ENCODE measurements around the gene MYO1D. TPM values are rescaled to one million over a fixed set of nuclear protein-coding genes. Genes with fewer than 3 reads are reported as not detected.

The MYO1D gene
- total RNA-seq, 2 experiments from 2014 or later, result 0.09 to 0.89 TPM

DNA sequence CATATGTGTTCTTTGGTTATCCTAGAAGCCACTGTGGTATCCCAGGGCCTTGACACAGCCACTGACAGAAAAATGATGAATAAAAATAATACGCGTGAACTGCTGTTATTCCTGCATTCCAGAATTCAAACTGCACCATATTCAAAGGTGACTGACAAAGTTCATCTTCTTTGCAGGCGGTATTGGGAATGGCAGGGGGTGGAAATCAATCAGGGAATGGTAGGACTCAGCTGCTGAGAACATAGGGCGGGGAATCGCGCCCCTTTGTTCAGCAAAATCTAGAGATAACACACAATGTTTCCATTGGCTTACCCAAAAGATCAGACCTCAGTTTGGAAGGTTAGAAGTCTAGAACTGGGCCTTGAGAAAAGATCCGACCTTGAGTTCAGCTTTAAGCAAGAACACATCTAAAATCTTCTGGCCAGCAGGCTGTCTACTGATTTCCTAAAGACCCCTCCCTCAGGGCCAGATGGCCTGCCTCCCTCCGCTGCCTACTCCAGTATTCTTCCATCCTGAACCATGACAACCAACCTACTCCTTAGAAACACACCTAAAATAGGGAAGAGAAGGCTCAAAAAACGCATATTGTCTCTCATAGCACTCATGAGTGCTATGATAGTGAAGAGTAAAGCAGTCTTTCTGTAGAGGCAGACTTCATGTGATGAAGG, 356.1 kb downstream of the MYO1D start:
- intact Hi-C loops (cut with micrococcal nuclease; ENCODE audit: unreplicated experiment), result no loop called here
- Histone ChIP-seq H4K20me1 (ENCODE audit: insufficient read depth, low read length) (no peaks in the 10 kb centered on the region), H3K4me1 (ENCODE audit: insufficient read depth, low read length, poor library complexity, severe bottlenecking) (peaks cover 51% of the 10 kb centered on the region), H3K9me2 (ENCODE audit: insufficient read depth, low read length) (no peaks in the 10 kb centered on the region), H3K79me2 (ENCODE audit: insufficient read depth, low read depth, low read length) (no peaks in the 10 kb centered on the region), H3K4me2 (ENCODE audit: low read length) (no peak overlapping the region), H2AFZ (ENCODE audit: low read length) (no peak overlapping the region), H3K4me3 (ENCODE audit: low read depth, low read length, poor library complexity, severe bottlenecking) (no peak overlapping the region), H3K36me3 (ENCODE audit: insufficient read depth, low read length) (no peaks in the 10 kb centered on the region), H3K27ac (ENCODE audit: low read depth, low read length, poor library complexity, severe bottlenecking) (no peak overlapping the region), H3K9me3 (ENCODE audit: low read length) (no peaks in the 10 kb centered on the region)
- no TSS peak for BruUV-seq (replicated peaks)
- no peak for DNase-seq (ENCODE audit: low spot score)
- ChIA-PET POLR2A (no interaction called here), CTCF (ENCODE audit: unreplicated experiment) (no interaction called here)
- no peak for TF ChIP-seq EZH2phosphoT487 (IDR thresholded peaks at IDR 0.05; ENCODE audit: borderline replicate concordance, low read depth, low read length)
- TF ChIP-seq, protein P1, sequence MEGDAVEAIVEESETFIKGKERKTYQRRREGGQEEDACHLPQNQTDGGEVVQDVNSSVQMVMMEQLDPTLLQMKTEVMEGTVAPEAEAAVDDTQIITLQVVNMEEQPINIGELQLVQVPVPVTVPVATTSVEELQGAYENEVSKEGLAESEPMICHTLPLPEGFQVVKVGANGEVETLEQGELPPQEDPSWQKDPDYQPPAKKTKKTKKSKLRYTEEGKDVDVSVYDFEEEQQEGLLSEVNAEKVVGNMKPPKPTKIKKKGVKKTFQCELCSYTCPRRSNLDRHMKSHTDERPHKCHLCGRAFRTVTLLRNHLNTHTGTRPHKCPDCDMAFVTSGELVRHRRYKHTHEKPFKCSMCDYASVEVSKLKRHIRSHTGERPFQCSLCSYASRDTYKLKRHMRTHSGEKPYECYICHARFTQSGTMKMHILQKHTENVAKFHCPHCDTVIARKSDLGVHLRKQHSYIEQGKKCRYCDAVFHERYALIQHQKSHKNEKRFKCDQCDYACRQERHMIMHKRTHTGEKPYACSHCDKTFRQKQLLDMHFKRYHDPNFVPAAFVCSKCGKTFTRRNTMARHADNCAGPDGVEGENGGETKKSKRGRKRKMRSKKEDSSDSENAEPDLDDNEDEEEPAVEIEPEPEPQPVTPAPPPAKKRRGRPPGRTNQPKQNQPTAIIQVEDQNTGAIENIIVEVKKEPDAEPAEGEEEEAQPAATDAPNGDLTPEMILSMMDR (conservative IDR thresholded peaks at IDR 0.05; ENCODE audit: low read length), result no peak

DNA sequence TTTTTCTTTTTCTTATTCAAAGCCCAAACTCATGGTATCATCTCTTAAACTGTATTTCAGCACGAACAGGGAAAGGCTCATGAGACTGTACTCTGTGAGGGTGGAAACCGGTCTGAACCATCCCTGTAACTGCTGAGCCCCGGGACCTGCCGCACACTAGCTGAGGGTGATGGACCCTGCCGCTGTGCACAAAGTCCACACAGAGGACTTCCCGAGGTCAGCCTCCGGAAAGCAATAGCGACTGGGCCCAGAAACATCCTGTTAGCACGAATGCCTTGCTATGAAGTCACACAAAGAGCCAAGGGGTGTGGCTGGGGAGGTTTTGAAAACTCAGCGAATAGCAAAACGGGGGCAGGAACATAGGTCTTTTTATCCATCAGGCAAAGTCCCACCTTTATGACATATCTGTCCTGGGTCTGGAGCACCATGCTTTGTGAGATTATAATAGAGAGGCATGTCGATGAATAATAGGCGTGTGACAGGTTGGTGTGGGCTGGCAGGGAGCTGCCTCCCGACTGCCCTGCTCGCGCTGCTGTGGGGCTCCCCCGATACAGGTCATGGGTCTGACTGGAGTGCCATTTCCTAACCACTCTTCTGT, 356.7 kb downstream of the MYO1D start:
- H3K4me1 ChIP-seq (ENCODE audit: insufficient read depth, low read length, poor library complexity, severe bottlenecking), result peaks cover 53% of the 10 kb centered on the region
- H3K4me3 ChIP-seq (ENCODE audit: low read depth, low read length, poor library complexity, severe bottlenecking), result no peak overlapping the region
- no peak overlapping the region for H3K27ac ChIP-seq (ENCODE audit: low read depth, low read length, poor library complexity, severe bottlenecking)
- no peaks in the 10 kb centered on the region for H3K9me3 ChIP-seq (ENCODE audit: low read length)
- ChIA-PET POLR2A (no interaction called here), CTCF (ENCODE audit: unreplicated experiment) (no interaction called here)
- no TSS peak for BruUV-seq (replicated peaks)
- H2AFZ ChIP-seq (ENCODE audit: low read length), result no peak overlapping the region
- intact Hi-C loops (cut with micrococcal nuclease; ENCODE audit: unreplicated experiment), result no loop called here
- peak overlapping the region; percentile 58; the same call in 1 of the 2 replicates for H3K4me2 ChIP-seq (ENCODE audit: low read length)
- H3K9me2 ChIP-seq (ENCODE audit: insufficient read depth, low read length), result no peaks in the 10 kb centered on the region
- no peaks in the 10 kb centered on the region for H4K20me1 ChIP-seq (ENCODE audit: insufficient read depth, low read length)
- H3K79me2 ChIP-seq (ENCODE audit: insufficient read depth, low read depth, low read length), result no peaks in the 10 kb centered on the region
- no peak for DNase-seq (ENCODE audit: low spot score)
- TF ChIP-seq EZH2phosphoT487 (IDR thresholded peaks at IDR 0.05; ENCODE audit: borderline replicate concordance, low read depth, low read length), result no peak; the same call in 1 of the 2 replicates
- TF ChIP-seq, protein P1 (conservative IDR thresholded peaks at IDR 0.05; ENCODE audit: low read length), result no peak
- H3K36me3 ChIP-seq (ENCODE audit: insufficient read depth, low read length), result no peaks in the 10 kb centered on the region
